Keratinocyte (primary cell): ENCODE measurements around the gene TMEM125.

Experiments
- EZH2 ChIP-seq: IDR thresholded peaks from one replicate; pipeline ENCODE4 v1.6.1; 2012; ENCODE audit warnings: inconsistent platforms, mild to moderate bottlenecking, low read length, moderate library complexity
- TF ChIP-seq, protein P1 (sequence below), 3 experiments: IDR thresholded peaks in 1 of 3; conservative IDR thresholded peaks in 1 of 3; optimal IDR thresholded peaks in 1 of 3; 2 replicates in 2 of 3; 3 replicates in 1 of 3; pipeline versions ENCODE3 to v1.5.1; 2011; ENCODE audit warnings: low read length in 3 of 3, mild to moderate bottlenecking in 3 of 3, moderate library complexity in 2 of 3, control low read depth in 1 of 3, inconsistent platforms in 1 of 3; ENCODE audit not compliant: insufficient read depth in 2 of 3; ENCODE audit errors: extremely low read depth in 1 of 3

DNA sequence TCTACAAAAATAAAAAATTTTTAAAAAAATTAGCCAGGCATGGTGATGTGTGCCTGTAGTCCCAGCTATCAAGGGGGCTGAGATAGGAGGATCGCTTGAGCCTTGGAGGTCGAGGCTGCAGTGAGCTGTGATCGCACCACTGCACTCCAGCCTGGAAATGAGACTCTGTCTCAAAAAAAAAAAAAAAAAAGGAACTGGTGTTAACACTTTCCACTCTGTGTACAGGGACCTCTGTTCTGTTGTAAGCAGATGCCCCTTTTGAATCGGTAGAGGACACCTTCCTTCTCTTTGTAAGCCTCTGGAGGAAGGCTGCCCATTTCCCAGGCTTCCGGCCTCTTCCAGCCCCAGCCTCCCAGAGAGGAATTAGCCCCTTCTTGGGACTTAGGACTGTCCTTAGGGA is 22.9 kb downstream of the TMEM125 start:
- TF ChIP-seq, protein P1, sequence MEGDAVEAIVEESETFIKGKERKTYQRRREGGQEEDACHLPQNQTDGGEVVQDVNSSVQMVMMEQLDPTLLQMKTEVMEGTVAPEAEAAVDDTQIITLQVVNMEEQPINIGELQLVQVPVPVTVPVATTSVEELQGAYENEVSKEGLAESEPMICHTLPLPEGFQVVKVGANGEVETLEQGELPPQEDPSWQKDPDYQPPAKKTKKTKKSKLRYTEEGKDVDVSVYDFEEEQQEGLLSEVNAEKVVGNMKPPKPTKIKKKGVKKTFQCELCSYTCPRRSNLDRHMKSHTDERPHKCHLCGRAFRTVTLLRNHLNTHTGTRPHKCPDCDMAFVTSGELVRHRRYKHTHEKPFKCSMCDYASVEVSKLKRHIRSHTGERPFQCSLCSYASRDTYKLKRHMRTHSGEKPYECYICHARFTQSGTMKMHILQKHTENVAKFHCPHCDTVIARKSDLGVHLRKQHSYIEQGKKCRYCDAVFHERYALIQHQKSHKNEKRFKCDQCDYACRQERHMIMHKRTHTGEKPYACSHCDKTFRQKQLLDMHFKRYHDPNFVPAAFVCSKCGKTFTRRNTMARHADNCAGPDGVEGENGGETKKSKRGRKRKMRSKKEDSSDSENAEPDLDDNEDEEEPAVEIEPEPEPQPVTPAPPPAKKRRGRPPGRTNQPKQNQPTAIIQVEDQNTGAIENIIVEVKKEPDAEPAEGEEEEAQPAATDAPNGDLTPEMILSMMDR (optimal IDR thresholded peaks at IDR 0.05 in 1 of 3, IDR thresholded peaks at IDR 0.05 in 1 of 3, conservative IDR thresholded peaks at IDR 0.05 in 1 of 3; ENCODE audit: extremely low read depth in 1 of 3, insufficient read depth in 2 of 3, low read length in 3 of 3), result no peak
- TF ChIP-seq EZH2, result no peak
